ENCODE data around the gene SHCBP1L. TPM values are rescaled to one million over a fixed set of nuclear protein-coding genes. Genes with fewer than 3 reads are reported as not detected.

SHCBP1L gene
- total RNA-seq, 1 donor from 2014 or later = 0.17 TPM

DNA sequence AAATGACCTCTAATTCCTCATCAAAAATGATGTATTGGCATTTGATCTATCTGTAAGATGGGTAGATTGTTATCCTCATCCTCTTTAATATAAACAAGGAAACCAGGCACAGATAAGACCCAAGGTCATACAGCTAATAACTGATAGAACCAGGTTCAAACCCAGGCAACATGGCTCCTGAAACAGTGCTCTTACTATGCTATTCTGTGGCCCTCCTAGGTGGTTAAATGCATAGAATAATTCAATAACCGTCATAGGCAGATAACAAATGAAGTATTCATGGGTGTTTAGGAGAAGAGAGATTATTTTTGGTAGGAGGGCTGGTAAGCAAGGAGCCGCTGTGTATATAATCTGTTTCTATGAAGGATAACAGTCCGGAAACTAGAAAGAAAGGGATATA is 67.4 kb downstream of the SHCBP1L start:
- no peak overlapping the region for H3K4me3 ChIP-seq (ENCODE audit: low read depth, low read length)
- TF ChIP-seq CTCF (conservative IDR thresholded peaks at IDR 0.05; ENCODE audit: low read depth, low read length) = no peak

GRCh38 chr1:182884872-182885271 is 68.1 kb downstream of the SHCBP1L start:
- H3K4me3 ChIP-seq (ENCODE audit: low read depth, low read length) = no peak overlapping the region
- DNase-seq (ENCODE audit: low read depth) = no peak
- TF ChIP-seq CTCF (conservative IDR thresholded peaks at IDR 0.05; ENCODE audit: low read depth, low read length) = no peak

More for the DNA sequence above, 67.4 kb downstream of the SHCBP1L start:
- no peak for DNase-seq (ENCODE audit: low read depth)

- TF ChIP-seq CTCF (conservative IDR thresholded peaks at IDR 0.05; ENCODE audit: low read depth, low read length) = no peak
- no peak overlapping the region for H3K4me3 ChIP-seq (ENCODE audit: low read depth, low read length)
These were observed 75.1 kb downstream of the SHCBP1L start for GRCh38 chr1:182877842-182878241.

DNA sequence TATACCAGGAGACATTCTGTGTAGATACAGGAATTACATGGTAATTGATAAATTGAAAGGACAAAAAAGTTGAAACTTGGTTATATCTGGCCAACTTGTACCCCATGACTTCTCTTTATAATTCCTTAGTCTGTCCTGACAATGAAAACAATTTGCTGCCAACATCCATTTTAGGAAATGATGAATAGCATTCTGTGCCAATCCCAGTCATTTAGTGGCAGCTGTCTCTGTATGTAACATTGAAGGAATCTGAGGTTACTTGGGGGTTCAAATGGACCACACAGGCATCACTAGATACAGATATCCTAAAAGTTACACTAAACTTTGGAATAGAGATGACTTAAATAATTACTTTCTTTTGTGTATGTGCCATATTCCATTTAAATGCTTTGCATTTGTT is 75.6 kb downstream of the SHCBP1L start:
- H3K4me3 ChIP-seq (ENCODE audit: low read depth, low read length) = no peak overlapping the region
- DNase-seq (ENCODE audit: low read depth) = no peak
- TF ChIP-seq CTCF (conservative IDR thresholded peaks at IDR 0.05; ENCODE audit: low read depth, low read length) = no peak

More at GRCh38 chr1:182877842-182878241, 75.1 kb downstream of the SHCBP1L start:
- DNase-seq (ENCODE audit: low read depth) = no peak

DNA sequence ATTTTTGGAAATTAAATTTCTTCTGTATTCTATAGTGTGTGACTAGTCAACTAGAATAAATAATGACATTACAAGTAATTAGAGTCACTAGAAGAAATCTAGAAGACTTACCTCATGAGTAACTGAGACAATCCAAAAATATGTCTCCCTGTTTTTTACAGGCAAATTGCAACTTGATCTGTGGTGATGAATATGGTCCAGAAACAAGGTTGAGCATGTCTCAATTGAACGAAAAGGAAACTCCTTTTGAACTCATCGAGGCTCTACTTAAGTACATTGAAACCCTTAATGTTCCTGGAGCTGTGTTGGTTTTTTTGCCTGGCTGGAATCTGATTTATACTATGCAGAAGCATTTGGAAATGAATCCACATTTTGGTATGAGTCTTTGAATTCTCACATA is 77.1 kb downstream of the SHCBP1L start:
- TF ChIP-seq CTCF (conservative IDR thresholded peaks at IDR 0.05; ENCODE audit: low read depth, low read length) = no peak

DNA sequence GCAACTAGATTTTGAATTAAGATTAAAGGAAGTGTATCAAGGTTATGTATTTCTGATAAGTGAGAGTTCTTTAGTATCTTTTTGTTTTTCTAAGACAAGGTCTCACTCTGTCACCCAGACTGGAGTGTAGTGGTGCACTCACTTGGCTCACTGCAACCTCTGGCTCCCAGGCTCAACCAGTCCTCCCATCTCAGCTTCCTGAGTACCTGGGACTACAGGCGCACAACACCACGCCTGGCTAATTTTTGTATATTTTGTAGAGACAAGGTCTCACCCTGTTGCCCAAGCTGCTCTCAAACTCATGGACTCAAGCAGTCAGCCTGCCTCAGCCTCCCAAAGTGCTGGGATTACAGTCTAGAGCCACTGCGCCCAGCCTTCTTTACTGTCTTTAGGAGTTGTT is 80.1 kb downstream of the SHCBP1L start:
- TF ChIP-seq CTCF (conservative IDR thresholded peaks at IDR 0.05; ENCODE audit: low read depth, low read length) = no peak
- no peak for DNase-seq (ENCODE audit: low read depth)
- H3K4me3 ChIP-seq (ENCODE audit: low read depth, low read length) = no peak overlapping the region

More for the DNA sequence above, 77.1 kb downstream of the SHCBP1L start:
- no peak overlapping the region for H3K4me3 ChIP-seq (ENCODE audit: low read depth, low read length)
- no peak for DNase-seq (ENCODE audit: low read depth)

- no peak for DNase-seq (ENCODE audit: low read depth)
- no peak for TF ChIP-seq CTCF (conservative IDR thresholded peaks at IDR 0.05; ENCODE audit: low read depth, low read length)
- H3K4me3 ChIP-seq (ENCODE audit: low read depth, low read length) = no peak overlapping the region
These were observed 83.7 kb downstream of the SHCBP1L start for GRCh38 chr1:182869241-182869666.

Data from epithelial cell of proximal tubule (primary cell).